Endothelial cell (in vitro differentiated cells): Measurements from ENCODE around the gene ZNF438. TPM values are rescaled to one million over a fixed set of nuclear protein-coding genes. Genes with fewer than 3 reads are reported as not detected.
"Not testable (repeated sequence)": the region's sequence is repeated elsewhere in the genome, so short reads cannot be mapped to it uniquely, and the experiment has no call there.

ENCODE experiments used
- DNase-seq: peaks from one replicate; pipeline ENCODE4 v3.0.0; 2021; ENCODE audit warnings: low spot score
- H3K27ac Mint-ChIP-seq: one replicate; pipeline ENCODE4 v1.8.0; 2021; ENCODE audit warnings: mixed read lengths, inconsistent platforms; ENCODE audit not compliant: unreplicated experiment
- H3K27me3 Mint-ChIP-seq: one replicate; pipeline ENCODE4 v1.8.0; 2021; ENCODE audit warnings: mild to moderate bottlenecking, moderate library complexity, mixed read lengths, inconsistent platforms; ENCODE audit not compliant: unreplicated experiment
- H3K36me3 Mint-ChIP-seq: one replicate; pipeline ENCODE4 v1.8.0; 2021; ENCODE audit warnings: mild to moderate bottlenecking, low read depth, mixed read lengths, inconsistent platforms; ENCODE audit not compliant: unreplicated experiment
- H3K4me1 Mint-ChIP-seq: one replicate; pipeline ENCODE4 v1.8.0; 2021; ENCODE audit warnings: mild to moderate bottlenecking, mixed read lengths, inconsistent platforms; ENCODE audit not compliant: unreplicated experiment
- H3K4me3 Mint-ChIP-seq: one replicate; pipeline ENCODE4 v1.8.0; 2021; ENCODE audit warnings: mild to moderate bottlenecking, mixed read lengths, inconsistent platforms; ENCODE audit not compliant: unreplicated experiment
- H3K9me3 Mint-ChIP-seq: one replicate; pipeline ENCODE4 v1.8.0; 2021; ENCODE audit warnings: mixed read lengths, inconsistent platforms; ENCODE audit not compliant: unreplicated experiment
- total RNA-seq: library from RNA; stranded (reverse); fragmentation: NEBNext Ultra II Directional; extraction: Animal tissue kit (Norgen Biotek cat#: 25700); gene quantifications from one replicate; pipeline ENCODE4 v1.2.1, GENCODE V29; 2021; ENCODE audit not compliant: unreplicated experiment
- TF ChIP-seq, protein P1 (sequence below): fragments of 200-600 bp; sonication (generic); IDR thresholded peaks from one replicate; pipeline ENCODE4 v1.5.0; 2021; ENCODE audit warnings: antibody characterized with exemption; ENCODE audit not compliant: unreplicated experiment

ZNF438 gene
- total RNA-seq, 1 donor from 2014 or later = 4.3 TPM

- DNase-seq = no peak
- TF ChIP-seq, protein P1, sequence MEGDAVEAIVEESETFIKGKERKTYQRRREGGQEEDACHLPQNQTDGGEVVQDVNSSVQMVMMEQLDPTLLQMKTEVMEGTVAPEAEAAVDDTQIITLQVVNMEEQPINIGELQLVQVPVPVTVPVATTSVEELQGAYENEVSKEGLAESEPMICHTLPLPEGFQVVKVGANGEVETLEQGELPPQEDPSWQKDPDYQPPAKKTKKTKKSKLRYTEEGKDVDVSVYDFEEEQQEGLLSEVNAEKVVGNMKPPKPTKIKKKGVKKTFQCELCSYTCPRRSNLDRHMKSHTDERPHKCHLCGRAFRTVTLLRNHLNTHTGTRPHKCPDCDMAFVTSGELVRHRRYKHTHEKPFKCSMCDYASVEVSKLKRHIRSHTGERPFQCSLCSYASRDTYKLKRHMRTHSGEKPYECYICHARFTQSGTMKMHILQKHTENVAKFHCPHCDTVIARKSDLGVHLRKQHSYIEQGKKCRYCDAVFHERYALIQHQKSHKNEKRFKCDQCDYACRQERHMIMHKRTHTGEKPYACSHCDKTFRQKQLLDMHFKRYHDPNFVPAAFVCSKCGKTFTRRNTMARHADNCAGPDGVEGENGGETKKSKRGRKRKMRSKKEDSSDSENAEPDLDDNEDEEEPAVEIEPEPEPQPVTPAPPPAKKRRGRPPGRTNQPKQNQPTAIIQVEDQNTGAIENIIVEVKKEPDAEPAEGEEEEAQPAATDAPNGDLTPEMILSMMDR = no peak
- H3K4me1 Mint-ChIP-seq = peaks cover 15% of the 10 kb centered on the region
- H3K4me3 Mint-ChIP-seq = no peak overlapping the region
- no peaks in the 10 kb centered on the region for H3K27me3 Mint-ChIP-seq
- no peaks in the 10 kb centered on the region for H3K9me3 Mint-ChIP-seq
- H3K36me3 Mint-ChIP-seq = no peaks in the 10 kb centered on the region
- H3K27ac Mint-ChIP-seq = no peak overlapping the region
Measured at GRCh38 chr10:30963992-30964930, 67.4 kb downstream of the ZNF438 start.

DNA sequence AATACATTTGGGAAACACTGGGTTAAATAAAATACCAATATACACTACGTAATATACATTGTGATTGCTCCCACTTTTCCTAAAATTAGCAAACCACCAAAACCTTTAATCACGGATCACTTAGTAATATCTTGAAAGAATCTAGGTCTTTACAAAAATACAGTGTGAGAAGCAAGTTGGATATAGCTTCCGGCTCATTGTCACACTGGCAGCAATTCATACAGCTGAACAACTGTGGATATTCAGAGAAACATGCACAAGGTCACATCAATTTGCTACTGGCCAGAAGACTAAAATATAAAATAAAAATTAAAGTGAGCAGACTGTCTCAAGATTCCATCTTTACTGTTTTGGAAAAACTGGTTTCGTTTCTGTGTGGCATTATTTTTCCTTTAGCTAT is 69.1 kb downstream of the ZNF438 start:
- TF ChIP-seq, protein P1 = no peak
- Mint-ChIP-seq H3K27ac (no peak overlapping the region), H3K4me3 (no peak overlapping the region), H3K4me1 (peaks cover 12% of the 10 kb centered on the region), H3K9me3 (no peaks in the 10 kb centered on the region), H3K27me3 (no peaks in the 10 kb centered on the region), H3K36me3 (no peaks in the 10 kb centered on the region)
- no peak for DNase-seq

DNA sequence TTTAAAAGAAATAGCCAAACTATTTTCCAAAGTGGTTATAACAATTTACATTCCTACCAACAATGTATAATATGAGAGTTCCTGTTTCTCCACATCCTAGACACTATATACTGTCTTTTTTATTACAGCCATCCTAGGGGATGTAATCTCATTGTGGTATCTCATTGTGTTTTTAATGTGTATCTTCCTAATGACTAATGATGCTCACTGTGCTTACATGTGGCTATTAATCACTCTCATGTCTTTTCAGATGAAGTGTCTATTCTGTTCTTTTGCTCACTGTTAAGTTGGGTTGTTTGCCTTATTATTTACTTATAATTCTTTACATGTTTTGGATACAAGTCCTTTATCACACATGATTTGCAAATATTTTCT is 71.8 kb downstream of the ZNF438 start:
- no peaks in the 10 kb centered on the region for H3K36me3 Mint-ChIP-seq
- peaks cover 8% of the 10 kb centered on the region for H3K4me1 Mint-ChIP-seq
- TF ChIP-seq, protein P1 = no peak
- no peak overlapping the region for H3K27ac Mint-ChIP-seq
- H3K9me3 Mint-ChIP-seq = no peaks in the 10 kb centered on the region
- no peak overlapping the region for H3K4me3 Mint-ChIP-seq
- DNase-seq = no peak
- no peaks in the 10 kb centered on the region for H3K27me3 Mint-ChIP-seq

DNA sequence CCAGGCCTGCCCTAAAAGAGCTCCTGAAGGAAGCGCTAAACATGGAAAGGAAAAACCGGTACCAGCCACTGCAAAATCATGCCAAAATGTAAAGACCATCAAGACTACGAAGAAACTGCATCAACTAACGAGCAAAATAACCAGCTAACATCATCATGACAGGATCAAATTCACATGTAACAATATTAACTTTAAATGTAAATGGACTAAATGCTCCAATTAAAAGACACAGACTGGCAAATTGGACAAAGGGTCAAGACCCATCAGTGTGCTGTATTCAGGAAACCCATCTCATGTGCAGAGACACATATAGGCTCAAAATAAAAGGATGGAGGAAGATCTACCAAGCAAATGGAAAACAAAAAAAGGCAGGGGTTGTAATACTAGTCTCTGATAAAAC is 82.4 kb downstream of the ZNF438 start:
- not testable (repeated sequence) for H3K36me3 Mint-ChIP-seq, DNase-seq, H3K4me3 Mint-ChIP-seq, H3K9me3 Mint-ChIP-seq, H3K27ac Mint-ChIP-seq, H3K27me3 Mint-ChIP-seq, H3K4me1 Mint-ChIP-seq

DNA sequence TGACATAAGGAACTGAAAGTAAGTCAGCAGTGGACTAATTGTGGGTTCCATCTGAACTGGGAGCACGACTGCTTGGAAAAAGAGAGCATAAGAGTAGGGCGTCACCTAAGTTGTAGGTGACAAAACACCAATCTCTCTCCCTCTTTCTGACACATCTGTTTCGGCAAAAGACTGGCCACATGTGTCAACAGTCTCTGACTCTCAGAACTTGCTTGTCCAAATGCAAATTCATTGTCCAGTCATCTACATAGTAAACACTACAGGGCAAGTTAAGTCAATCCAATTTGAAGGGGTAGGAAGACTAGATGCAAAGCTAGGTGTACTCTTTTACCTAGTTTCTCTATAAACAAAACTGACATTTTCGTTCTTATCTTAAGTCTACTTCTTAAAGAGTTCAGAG is 87.7 kb downstream of the ZNF438 start:
- TF ChIP-seq, protein P1 = no peak
- H3K27me3 Mint-ChIP-seq = no peaks in the 10 kb centered on the region
- H3K4me3 Mint-ChIP-seq = no peak overlapping the region
- peaks cover 6% of the 10 kb centered on the region for H3K36me3 Mint-ChIP-seq
- no peaks in the 10 kb centered on the region for H3K9me3 Mint-ChIP-seq
- H3K4me1 Mint-ChIP-seq = peaks cover 7% of the 10 kb centered on the region
- H3K27ac Mint-ChIP-seq = no peak overlapping the region
- no peak for DNase-seq
